ENCODE data around the gene XG.
"Not testable (repeated sequence)": the region's sequence is repeated elsewhere in the genome, so short reads cannot be mapped to it uniquely, and the experiment has no call there.

Gene XG

DNA sequence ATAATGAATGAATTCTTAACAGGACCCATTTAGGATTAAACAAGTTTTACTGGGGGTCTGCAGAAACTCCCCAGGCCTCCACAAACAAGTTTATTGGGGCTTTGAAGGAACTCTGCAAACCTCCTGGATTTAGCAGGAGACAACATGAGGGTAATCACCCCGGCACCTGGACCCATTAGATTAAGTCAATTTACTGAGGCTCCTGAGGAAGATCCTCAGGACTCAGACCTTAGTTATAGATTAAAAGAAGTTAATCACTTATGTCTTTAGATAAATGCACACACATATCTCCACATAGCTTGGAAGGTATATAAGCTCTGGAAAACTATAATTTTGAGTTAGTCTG, 29.4 kb downstream of the XG start:
- no peak for DNase-seq (ENCODE audit: low spot score)

DNA sequence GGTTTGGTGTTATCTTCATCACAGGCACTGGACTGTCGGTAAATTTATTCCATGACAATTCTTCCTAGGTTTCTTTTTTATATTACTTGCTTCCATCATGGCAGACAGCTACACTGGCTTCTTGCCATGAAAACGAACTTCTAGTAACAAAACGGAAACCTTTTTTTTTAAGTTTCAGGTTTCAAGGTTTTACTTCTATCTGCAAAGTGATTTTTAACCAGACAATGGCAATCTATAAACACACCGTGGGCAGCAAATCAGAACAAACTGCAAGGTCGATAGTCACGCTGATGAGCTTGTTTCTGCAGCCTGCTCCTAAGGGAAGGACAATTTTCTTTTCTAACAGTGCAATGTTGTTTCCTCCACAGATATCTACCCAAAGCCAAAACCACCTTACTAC, 29.9 kb downstream of the XG start:
- no peak for DNase-seq (ENCODE audit: low spot score)

DNA sequence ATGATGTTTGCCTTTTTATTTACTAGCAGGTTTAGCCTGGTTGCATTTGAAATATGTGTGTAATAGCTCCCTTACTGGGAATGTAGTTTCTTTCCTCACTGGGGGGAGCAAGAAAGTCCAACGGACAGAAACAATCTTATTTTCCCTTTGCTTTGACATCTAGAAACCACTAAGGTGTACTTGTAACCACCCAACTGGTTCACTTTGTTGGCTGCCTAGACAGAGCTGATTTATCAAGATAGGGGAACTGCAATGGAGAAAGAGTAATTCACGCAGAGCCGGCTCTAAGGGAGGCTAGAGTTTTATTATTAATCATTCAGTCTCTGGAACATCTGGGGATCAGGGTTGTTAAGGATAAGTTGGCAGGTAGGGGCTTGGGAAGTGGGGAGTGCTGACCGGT, 30.3 kb downstream of the XG start:
- no peak for DNase-seq (ENCODE audit: low spot score)

DNA sequence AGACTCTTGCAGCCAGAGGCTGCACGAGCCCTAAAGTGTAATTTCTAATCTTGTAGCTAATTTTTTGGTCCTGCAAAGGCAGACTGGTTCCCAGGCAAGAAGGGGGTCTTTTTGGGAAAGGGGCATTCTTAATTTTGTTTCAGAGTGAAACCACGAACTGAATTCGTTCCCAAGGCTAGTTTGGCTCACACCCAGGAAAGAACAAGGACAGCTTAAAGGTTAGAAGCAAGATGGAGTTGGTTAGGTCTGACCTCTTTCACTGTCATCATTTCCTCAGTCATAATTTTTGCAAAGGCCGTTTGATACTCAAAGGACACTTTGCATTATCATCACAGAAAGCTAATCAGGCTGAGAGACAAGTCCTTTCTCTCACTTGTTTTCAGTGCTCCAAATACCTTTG, 30.9 kb downstream of the XG start:
- DNase-seq (ENCODE audit: low spot score): no peak

DNA sequence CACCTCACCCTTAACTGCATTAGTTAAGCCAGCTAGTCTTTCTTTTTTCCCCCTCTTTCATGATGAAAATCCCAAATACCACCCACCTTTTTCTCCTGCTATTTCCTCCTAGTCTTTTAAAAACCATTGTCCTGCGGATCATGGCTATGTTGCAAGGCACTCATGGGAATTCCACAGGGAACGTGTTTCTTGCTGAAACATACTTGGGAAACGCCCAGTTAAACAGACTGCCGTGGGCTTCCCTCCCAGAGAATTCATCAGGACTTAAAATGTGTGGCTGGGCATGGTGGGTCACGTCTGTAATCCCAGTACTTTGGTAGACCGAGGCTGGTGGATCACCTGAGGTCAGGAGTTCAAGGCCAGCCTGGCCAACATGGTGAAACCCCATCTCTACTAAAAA, 32.2 kb downstream of the XG start:
- DNase-seq (ENCODE audit: low spot score): no peak

DNA sequence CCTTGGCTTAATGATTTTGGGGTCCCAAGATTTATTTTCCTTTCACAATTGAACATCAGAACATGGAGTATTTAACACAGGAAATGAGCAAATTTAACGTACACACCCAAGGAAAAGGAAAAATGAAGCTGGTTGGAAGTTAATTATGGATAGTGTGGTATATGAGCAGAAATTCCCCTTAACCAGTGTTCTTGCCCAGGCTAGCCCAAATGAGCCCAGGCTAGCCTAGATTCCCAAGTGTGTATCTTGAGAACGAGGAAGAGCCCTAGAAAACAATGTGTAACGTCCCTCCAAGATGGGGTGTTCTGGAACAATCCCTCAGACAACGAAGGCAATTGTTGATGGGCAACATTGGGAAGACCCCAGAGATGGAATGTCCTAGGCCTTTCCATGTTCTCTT, 33.7 kb downstream of the XG start:
- DNase-seq (ENCODE audit: low spot score): no peak

DNA sequence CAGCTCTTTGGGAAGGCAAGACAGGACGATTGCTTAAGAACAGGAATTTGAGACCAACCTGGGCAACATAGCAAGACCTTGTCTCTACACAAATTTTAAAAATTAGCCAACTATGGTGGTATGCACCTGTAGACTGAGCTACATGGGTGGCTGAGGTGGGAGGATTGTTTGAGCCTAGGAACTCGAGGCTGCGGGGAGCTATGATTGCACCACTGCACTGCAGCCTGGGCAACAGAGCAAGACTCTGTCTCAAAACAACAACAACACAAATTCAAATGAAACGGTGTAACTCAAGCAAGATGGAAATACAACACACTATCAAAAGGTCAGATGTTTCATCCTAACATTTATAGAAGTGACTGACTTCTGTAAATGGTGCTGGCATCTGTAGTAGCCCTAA, 37.1 kb downstream of the XG start:
- no peak for DNase-seq (ENCODE audit: low spot score)

DNA sequence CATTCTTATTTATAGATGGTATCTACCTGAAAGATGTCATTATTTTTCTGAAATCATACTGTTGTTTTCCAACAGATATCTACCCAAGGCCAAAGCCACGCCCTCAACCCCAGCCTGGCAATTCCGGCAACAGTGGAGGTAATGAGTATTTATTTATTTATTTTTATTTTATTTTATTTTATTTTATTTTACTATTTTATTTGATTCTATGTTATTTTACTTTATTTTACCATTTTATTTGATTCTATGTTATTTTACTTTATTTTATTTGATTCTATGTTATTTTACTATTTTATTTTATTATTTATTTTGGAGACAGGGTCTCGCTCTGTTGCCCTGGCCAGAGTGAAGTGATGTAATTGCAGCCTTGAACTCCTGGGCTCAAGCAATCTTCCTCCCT, 37.7 kb downstream of the XG start:
- no peak for DNase-seq (ENCODE audit: low spot score)

DNA sequence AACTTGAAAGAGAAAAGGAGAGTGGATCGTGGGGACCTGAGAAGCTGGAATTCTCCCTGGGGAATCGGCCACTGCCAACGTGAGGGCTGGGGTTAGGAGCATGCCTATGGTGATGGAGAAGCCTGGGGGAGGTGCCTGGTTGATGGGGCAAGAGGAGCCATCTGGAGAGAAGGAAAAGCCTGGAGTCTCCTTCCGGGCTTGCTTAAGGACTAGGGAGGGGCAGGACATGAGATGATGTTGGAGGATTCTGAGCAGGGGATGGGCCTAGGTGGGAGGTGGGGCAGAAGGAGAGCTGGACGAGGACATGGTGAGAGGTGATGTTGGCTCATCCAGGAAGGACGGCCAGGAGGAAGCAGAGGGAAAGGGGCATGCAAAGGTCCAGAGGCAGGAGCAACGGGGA, 41.9 kb downstream of the XG start:
- DNase-seq (ENCODE audit: low spot score): no peak

DNA sequence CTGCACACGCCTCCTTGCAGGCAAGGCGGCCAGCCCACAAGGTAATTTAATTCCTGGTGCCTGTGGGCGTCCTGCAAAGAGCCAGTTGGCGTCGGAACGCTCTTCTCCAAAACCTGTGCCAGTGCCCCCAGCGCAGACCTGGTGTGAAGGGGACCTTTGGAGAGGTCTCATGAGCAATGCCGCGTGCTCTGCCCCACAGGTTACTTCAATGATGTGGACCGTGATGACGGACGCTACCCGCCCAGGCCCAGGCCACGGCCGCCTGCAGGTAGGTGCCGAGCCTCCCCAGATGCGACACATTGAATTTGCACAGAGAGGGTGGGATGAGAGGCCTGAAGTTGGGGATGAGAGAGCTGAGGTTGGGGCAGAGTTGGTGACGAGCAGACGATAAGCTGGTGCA, 42.5 kb downstream of the XG start:
- DNase-seq (ENCODE audit: low spot score): no peak

DNA sequence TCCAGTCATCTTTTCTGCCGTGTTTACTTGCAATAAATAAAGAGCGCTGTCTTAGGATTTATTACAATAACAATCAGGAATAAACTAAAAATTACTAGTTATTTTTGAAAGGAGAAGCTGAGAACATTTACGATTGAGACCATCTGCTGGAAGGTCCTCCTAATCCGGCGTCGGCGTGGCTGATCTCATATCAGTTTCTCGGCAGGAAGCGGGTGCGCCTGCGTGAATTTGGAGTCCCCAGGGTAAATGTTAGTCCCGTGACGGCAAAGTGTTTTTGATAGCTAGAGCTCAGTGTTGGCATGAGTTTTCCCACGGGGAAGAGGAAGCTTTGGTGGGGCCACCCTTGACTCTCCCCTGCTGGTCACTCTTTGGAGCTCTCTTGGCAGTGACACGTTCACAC, 45.0 kb downstream of the XG start:
- DNase-seq (ENCODE audit: low spot score): not testable (repeated sequence)

DNA sequence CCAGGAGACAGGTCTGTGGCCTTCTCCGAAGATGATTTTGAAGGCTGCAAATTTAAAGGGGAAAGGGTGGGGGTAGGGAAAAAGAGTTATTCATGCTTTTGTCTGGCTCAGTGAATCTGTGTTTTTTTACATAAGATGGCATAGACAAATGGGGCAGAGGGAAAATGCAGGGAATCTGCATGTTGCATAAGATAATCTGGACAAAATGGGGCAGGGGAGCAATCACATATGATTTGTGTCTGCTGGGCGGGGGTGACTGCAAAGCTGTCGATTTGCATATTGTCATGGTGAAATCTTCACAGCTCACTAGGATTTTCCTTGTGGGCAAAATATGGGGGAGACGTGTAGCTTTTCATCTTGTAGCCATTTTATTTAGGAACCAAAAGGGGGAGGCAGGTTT, 47.5 kb downstream of the XG start:
- DNase-seq (ENCODE audit: low spot score): no peak

DNA sequence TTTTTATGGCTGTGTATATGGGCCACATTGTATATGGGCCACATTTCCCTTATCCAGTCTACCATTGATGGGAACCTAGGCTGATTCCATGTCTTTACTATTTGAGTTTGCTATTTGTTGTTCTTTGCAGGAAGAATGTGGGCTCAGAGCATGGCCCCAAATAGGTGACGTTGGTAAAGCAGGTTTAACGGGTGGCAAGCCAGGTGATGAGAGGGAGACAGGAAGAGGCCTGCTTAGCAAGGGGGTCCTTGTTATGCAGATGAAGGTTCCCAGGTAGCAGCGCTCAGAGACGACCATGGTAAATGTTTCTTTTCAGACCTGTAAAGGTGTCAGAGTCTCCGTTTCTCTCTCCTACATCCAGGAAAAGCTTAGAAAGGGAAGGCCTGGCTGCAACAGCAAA, 48.1 kb downstream of the XG start:
- not testable (repeated sequence) for DNase-seq (ENCODE audit: low spot score)

DNA sequence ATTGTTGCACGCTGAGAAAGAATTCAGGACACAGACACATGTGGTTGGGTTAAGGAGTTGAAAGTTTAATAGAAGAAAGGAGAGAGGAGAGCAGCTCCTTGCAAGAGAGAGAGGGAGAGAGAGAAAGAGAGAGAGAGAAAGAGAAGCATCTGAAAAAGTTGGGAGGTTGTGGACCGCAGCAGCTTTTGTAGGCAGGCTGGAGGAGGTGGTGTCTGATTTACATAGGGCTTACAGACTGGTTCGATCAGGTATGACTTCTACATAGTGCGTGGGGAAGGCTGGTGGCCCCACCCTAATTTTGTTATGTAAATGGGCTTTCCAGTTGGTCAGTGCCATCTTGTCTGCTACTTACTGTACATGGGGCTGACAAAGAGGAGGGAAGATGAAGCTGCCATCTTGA, 49.4 kb downstream of the XG start:
- no peak for DNase-seq (ENCODE audit: low spot score)

DNA sequence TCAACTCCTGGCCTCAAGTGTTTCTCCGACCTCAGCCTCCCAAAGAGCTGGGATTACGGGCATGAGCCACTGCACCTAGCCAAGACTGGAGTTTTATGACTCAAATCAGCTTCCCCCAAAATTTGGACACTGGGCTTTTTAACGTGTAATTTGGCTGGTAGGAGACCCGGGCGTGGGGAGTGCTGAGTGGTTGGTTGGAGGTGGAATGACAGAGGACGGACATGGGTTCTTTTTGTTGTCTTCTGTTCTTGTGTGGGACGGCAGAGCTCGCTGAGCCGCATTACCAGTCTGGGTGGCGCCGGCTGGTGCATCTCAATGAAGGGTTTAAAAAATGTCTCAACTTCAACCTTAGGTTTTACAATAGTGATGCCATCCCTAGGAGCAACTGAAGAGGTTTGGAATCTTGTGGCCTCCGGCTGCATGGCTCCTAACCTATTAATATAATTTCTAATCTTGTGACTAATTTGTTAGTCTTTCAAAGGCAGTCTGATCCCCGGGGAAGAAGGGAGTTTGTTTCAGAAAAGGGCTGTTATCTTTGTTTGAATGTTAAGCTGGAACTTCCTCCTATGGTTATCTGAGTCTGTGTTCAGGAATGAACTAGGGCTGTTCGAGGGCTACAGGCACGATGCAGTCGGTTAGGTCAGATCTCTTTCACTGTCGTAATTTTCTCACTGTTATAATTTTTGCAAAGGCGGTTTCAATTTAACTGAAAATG, 50.7 kb downstream of the XG start:
- DNase-seq (ENCODE audit: low spot score): not testable (repeated sequence)

DNA sequence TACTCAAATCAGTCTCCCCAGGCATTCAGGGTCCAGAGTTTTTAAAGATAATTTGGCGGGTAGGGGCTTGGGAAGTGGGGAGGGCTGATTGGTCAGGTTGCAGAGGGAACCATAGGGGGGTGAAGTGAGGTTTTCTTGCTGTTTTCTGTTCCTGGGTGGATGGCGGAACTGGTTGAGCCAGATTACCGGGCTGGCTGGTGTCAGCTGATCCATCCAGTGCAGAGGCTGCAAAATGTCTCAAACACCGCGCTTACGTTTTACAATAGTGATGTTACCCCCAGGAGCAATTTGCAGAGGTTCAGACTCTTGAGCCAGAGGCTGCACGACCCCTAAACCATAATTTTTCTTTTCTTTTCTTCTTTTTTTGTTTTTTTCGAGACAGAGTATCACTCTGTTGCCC, 51.6 kb downstream of the XG start:
- not testable (repeated sequence) for DNase-seq (ENCODE audit: low spot score)

DNA sequence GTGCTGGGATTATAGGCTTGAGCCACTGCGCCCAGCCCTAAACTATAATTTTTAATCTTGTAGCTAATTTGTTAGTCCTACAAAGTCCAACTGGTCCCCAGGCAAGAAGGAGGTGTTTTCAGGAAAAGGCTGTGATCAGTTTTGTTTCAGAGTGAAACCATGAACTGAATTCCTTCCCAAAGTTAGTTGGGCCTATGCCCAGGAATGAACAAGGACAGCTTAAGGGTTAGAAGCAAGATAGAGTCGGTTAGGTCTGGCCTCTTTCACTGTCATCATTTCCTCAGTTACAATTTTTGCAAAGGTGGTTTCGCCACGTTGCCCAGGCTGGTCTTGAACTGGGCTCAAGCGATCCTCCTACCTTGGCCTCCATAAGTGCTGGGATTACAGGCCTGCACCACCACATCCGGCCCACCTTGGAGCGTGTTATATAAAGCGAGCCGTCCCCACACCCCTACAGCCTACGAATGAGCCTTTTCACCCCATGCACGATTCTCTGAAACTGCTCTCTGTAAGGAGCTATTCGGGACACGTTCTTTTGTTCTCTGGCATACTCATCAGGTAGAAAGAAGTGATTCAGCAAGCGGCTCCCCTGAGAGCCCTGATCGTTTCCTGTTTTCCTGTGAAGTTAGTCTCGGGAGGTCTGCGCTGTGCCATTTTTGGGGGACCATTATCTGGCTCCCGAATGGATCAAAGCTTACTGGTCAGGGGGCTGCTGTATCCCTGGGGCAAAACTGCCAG, 52.4 kb downstream of the XG start:
- DNase-seq (ENCODE audit: low spot score): not testable (repeated sequence)

DNA sequence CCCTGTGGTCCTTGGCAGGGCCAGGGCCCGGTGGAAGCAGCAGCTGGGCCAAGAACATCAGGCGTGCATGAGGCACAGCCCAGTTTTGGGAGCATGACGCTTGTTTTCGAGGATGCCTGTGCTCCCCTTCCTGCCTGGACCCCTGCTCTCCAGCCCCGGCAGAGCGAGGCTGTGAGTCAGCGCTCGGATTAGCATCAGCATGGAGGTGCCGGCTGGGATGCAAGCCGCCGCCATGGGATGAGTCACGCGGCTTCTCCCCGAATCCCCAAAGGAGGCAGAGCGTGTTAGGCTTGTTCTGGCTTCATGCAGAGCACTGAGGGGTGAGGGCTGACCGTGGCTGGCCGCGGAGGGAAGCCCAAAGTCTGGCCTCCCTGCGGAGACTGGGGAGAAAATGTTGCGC, 53.0 kb downstream of the XG start:
- not testable (repeated sequence) for DNase-seq (ENCODE audit: low spot score)

DNA sequence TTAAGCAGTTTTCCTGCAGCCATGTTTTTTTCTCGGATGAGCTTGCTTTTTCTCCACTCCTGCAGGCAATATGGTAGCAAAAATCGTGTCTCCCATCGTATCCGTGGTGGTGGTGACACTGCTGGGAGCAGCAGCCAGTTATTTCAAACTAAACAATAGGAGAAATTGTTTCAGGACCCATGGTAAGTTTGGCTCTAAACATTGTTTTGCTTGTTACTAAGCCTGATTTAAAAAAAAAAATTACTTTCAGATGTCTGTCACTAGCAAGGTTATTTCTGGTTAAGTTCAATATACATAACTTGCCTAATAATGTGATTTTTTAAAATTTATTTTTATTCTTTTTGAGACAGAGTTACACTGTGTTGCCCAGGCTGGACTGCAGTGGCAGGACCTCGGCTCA, 59.4 kb downstream of the XG start:
- DNase-seq (ENCODE audit: low spot score): no peak

DNA sequence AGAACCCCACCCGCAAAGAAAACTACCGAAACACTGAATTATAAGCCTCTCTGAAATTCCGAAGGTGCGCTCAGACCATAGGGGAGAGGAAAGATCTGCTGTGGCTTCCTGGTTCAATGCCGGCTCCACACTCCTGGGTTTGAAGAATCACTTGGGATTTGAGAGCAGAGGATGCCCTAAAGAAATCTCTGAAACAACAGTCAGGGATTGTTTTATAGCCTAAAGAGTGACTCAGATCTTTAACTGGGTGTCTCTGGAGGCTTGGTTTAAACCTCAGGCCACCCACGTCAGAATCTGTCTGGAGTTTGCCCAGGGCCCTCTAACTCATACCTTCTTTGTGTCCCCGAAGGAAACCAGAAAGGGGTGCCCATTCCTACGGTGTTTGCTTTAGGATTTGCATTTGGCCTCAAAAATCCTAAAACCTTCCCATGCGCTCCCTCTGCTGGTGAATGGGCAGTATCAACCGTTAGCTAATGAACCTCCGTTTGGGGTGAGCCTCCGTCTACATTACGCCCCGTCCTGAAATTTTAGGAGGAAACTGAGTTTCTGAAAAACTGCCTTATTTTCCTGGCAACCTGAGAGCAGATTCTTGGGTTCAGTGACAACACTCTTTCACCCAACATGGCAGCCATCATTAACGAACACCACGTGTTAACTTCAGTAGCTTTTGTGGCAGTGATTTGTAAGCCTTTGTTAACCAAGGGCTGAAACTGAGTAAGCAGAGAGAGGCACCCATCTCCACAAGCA, 60.5 kb downstream of the XG start:
- DNase-seq (ENCODE audit: low spot score): peak; percentile 62

DNA sequence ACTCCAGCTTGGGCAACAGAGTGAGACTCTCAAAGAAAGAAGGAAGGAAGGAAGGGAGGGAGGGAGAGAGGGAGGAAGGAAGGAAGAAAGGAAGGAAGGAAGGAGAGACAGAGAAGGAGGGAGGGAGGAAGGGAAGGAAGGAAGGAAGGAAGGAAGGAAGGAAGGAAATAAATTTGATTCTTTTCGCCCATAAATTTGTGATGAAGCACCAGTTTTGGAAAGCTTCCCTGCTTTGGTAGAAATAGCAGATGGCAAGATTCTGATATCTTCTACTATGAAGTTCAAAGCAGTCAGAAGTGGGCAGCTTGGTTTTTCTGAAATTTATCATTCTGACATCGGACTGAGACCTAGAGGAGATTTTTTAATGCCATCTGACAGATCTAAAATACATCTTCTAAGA, 65.2 kb downstream of the XG start:
- DNase-seq (ENCODE audit: low spot score): no peak

DNA sequence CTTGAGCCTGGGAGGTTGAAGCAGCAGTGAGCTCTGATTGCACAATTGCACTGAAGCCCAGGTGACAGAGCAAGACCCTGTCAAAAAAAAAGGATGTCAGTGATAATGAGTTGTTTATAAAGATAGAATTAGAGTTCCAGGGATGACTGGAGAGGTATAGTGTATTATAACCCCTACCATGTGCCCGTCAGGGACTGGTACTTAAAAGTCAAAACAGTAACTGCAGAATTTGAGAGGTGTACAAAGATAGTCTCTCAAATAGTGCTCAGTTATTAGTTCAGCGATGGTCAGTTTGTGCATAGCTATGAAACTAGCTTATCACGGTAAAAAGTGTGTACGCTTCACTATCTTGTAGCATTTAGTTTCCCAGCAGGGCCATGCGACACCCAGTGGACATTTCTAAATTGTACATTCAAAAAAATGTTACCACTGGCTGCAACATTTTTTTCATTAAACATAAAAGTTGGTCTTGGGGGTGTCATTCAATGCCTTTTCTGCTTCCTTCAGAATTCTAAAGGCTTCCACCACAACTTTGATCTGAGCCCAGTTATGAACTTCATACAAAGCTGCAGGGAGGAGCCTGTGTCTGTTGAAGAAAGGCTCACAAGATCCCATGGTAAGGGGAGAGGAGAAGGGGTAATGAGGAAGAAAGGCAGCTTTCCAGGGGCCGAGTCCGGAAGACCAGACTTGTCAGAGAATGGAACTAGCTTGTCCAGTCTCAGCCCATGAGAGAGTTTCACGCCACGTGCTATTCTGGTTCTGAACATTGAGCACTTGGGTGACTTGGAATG, 67.7 kb downstream of the XG start:
- DNase-seq (ENCODE audit: low spot score): peak; percentile 4
